22Rv1 (cell line): ENCODE data around the gene FAXDC2.

Experiments
- ZFX ChIP-seq: fragments of 450-650 bp; IDR thresholded peaks from 2 replicates; pipeline ENCODE4 v1.6.1; 2017; ENCODE audit warnings: antibody characterized with exemption, borderline replicate concordance
- TF ChIP-seq, protein P1 (sequence below): fragments of 450-650 bp; IDR thresholded peaks from 2 replicates; pipeline ENCODE4 v1.5.1; 2017; ENCODE audit warnings: mild to moderate bottlenecking

DNA sequence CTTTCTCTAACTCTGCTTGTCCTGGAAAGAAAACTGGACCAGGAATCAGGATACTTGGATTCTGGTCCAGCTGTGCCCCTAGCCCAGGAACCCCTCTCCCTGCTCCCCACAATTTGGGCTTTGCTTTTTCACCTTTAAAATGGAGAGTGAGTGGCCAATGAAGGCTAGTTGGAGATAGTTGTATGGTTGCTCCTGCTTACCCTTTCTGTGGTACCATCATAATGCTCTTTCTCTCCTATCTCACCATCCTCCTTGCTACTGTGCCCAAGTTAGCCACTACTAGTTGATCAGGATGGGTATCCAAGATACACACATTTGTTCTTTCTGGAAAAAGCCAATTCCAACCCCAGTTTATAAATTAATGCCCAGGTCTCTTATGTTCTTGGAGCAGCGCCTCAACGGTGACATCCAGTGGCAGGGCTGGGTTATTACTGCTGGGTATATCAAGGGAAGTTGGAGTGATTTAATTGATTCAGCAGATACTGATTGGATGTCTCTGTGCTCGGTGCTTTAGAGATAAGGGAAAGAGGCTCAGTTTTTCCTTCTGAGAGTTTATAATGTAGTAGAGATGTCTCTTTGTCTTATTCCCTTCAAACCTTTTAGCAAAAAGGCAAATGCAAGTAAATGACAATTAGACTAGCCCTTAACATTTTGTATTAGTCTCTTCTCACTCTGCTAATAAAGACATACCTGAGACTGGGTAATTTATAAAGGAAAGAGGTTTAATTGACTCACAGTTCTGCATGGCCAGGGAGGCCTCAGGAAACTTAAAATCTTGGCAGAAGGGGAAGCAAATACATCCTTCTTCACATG lies 38.5 kb downstream of the FAXDC2 start:
- TF ChIP-seq, protein P1, sequence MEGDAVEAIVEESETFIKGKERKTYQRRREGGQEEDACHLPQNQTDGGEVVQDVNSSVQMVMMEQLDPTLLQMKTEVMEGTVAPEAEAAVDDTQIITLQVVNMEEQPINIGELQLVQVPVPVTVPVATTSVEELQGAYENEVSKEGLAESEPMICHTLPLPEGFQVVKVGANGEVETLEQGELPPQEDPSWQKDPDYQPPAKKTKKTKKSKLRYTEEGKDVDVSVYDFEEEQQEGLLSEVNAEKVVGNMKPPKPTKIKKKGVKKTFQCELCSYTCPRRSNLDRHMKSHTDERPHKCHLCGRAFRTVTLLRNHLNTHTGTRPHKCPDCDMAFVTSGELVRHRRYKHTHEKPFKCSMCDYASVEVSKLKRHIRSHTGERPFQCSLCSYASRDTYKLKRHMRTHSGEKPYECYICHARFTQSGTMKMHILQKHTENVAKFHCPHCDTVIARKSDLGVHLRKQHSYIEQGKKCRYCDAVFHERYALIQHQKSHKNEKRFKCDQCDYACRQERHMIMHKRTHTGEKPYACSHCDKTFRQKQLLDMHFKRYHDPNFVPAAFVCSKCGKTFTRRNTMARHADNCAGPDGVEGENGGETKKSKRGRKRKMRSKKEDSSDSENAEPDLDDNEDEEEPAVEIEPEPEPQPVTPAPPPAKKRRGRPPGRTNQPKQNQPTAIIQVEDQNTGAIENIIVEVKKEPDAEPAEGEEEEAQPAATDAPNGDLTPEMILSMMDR, result peak; percentile 93
- no peak for TF ChIP-seq ZFX
